Amygdala (tissue), 56 donors: ENCODE results near the gene NEK1.
"Not testable (repeated sequence)": the region's sequence is repeated elsewhere in the genome, so short reads cannot be mapped to it uniquely, and the experiment has no call there.

ENCODE experiments used
- DNase-seq, 56 donors: peaks; one replicate each; lab custom pipeline; 2025; lab: John Stamatoyannopoulos, UW

Gene NEK1

DNA sequence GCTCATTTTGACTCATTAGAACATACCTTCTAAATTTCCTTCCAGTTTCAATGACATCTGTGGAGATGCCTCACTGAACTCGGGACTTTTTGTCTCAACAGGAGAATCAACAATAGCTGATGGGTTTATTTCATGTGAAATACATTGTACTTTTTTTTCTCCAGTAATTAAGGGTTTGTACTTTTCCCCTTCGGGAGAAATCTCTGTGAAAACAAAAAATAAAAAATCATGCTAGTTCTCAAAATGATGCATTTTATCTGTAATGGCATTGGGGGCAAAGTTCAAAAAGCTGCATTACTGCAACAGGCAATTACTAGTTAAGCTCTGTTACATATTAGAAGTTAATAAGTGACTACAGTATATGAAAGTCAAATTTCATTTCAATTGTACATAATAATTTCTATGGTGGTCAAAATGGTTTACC lies 174.3 kb downstream of the NEK1 start:
- no peak for DNase-seq

DNA sequence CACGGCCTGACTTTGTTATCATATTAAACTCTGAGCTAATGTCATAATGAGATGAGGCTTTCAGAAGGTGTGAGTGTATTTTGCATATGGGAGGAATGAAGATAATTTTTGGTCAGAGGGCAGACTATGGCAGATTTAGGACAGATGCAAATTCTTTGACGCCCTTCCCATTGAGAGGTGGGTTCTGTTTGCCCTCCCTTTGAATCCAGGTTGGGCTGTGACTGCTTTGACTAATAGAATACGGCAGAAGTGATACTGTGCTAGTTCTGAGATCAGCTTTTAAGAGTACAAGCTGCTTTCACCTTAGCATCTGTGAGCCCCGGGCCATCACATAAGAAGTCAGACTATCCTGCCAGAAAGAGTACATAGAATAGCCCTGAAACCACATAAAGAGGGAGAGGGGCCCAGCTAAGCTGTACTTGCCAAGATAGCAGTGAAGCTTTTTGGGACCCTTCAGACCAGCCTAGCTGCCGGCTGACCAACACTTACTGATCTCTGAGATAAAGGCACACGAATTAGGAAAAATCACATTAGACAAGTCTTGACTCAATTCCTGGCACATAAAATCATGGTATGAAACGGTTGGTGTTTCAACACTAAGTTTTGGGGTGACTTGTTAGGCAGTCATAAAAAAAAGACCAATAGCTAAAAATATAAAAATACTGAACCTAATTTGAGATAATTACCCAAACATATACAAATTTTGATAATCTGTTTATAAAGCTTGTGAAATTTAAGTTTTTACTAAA lies 174.9 kb downstream of the NEK1 start:
- DNase-seq, result no peak

DNA sequence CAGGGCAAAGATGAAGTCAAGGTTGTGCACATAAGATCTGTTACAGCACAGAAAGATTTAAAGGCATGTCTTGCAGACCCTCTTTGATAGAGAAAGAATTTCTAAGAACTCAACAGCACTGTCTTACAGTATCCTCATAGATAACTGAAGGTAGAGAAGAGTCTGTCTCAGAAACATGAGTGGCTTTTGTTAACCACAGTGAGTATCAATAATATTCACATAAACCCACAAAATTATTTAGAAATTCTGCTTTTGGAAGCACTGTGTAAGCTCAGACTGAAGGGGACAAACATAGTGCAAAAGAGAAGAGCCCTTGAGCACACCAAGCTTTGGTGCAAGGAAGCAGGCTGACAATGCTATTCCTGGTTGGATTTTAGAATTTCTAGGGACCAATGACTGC lies 175.6 kb downstream of the NEK1 start:
- DNase-seq, result no peak

DNA sequence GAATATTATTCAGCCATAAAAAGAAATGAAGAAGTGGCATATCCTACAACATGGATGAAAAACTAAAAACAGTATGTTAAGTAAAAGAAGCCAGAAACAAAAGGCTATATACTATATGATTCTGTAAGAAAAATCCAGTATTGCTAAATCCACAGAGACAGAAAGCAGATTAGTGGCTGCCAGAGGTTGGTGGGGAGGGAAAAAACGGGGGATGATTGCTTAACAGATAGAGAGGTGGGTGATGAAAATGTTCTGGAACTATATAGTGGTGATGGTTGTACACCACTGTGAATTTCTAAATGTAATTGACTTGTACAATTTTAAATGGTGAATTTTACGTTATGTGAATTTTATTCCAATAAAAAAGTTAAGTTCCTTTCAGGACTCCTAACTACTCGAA lies 184.0 kb downstream of the NEK1 start:
- DNase-seq, result no peak

DNA sequence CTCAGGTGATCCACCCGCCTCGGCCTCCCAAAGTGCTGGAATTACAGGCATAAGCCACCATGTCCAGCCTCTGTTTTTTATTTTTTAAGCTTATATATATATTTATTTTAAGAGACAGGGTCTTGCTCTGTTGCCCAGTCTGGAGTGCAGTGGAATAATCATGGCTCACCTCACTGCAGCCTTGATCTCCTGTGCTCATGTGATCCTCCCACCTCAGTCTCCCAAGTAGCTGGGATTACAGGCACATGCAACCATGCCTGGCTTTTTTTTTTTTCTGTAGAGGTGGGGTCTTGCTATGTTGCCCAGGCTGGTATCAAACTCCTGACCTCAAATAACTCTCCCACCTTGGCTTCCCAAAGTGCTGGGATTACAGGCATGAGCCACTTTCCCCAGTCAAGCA lies 184.7 kb downstream of the NEK1 start:
- not testable (repeated sequence) for DNase-seq

DNA sequence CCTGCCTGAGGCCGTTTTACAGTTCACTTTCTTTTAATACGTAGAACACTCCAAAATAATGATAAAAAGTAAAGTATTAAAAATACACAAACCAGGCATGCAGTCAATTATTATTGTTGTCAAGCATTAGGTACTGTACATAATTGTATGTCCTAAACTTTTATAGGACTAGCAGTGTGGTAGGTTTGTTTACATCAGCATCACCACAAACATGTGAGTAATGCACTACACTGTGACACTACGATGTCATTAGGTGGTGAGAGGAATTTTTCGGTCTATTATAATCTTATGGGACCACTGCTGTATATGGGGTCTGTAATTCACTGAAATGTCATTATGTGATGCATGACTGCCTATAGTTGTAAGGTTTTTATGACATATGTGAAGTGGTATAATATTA lies 192.1 kb downstream of the NEK1 start:
- no peak for DNase-seq

DNA sequence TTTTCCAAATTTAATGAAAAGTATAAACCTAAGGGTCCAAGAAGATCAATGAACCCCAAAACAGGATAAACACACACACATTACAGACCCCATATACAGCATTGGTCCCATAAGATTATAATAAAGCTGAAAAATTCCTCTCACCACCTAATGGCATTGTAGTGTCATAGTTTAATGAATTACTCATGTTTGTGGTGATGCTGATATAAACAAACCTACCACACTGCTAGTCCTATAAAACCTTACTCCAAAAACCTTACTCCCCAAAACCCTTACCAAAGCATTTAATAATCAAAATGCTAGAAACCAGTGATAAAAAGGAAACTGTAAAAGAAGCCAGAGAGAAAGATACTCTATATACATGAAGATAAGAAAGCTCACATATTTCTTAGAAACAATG lies 193.5 kb downstream of the NEK1 start:
- DNase-seq, result no peak

DNA sequence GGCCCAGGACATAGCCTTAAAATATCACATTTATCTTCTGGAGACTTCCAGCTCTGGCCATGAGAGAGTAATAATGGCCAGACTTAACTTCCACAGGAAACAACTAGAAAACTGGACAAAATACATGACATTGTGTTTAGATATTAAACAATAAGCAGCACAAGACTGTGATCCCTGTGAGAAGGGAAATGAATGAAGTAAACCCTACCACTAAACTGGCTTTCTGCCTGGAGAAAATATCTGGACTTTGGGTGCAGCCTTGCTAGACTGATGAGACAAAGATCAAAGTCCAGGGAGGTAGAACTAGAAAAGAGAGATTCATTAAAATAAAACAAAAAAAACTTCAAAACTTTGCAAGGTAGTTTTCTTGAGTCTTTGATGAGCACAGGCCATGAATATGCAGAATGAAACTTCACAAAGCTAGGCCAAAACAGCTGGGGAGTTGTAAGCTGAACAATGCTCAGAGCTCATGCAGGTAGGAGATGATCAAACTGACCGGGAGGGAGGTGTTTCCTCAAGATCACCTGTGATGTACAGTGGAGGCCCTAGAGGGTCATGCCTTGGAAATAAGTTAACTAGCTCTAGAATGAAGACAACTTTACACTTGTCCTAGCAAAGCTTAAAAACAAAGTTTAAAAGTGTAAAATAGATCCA lies 194.6 kb downstream of the NEK1 start:
- DNase-seq, result no peak

DNA sequence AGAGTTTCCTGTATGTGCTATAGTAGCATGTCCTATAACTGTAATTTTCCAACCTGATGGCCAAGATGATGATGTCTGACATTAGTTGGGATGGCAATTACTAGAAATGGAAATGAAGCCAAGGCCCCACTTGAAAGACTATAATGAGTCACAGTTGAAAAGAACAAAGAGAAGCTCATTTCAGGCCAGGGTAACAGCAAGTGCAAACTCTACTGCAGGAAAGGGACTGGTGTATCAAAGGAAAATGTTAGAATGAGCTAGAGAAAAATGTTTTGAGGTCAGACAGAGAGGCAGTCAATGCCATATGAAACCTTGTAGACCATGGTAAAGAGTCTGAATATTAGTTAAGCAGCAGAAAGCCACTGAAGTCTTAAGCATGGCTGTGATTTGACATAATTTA lies 195.4 kb downstream of the NEK1 start:
- DNase-seq, result no peak

DNA sequence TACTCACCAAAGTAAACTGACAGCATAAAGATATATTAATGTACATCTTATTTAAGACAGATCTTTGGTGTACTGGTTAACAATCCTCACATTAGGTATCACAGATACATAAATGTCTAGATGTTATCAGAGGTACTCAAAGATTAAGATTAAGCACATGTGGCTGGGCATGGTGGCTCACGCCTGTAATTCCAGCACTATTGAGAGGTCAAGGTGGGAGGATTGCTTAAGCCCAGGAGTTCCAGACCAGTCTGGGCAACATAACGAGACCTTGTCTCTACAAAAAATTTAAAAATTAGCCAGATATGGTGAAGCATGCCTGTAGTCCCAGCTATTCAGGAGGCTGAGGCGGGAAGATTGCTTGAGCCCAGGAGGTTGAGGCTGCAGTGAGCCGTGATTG lies 195.9 kb downstream of the NEK1 start:
- DNase-seq, result no peak

DNA sequence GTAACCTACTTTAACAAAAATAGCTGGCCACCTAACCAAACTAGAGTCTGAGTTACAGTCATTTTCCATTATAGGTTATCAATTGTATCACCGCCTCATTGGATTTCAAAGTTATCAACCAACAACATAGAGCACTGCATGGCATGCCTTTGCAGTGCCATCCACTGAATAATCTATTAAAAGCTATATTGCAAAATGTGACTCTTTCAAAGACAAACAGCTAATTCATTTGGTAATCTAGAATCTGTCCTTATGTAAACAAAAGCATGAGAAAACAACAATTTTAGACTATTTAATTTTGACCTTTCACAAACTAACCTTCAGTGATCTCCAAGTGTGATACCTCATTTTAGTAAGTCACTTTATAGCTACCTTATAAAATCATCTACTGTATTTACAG lies 197.5 kb downstream of the NEK1 start:
- DNase-seq, result no peak

DNA sequence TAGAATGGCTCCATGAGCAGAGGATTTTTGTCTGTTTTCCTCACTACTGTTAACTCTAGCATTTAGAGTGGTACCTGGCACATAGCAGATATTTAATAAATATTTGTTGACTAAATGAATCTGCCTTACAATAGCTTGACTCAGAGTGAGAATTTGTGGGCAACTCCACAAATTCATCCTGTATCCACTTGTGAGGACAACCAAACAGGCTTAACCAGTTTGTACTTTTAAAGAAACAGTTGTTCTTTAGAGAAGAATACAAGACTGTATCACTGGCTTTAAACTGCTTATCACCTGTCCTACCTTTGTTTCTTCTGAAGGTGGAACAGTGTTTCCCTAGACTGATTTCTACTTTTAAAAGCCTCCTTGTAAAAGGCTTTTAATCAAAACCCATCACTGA lies 200.3 kb downstream of the NEK1 start:
- DNase-seq, result no peak

DNA sequence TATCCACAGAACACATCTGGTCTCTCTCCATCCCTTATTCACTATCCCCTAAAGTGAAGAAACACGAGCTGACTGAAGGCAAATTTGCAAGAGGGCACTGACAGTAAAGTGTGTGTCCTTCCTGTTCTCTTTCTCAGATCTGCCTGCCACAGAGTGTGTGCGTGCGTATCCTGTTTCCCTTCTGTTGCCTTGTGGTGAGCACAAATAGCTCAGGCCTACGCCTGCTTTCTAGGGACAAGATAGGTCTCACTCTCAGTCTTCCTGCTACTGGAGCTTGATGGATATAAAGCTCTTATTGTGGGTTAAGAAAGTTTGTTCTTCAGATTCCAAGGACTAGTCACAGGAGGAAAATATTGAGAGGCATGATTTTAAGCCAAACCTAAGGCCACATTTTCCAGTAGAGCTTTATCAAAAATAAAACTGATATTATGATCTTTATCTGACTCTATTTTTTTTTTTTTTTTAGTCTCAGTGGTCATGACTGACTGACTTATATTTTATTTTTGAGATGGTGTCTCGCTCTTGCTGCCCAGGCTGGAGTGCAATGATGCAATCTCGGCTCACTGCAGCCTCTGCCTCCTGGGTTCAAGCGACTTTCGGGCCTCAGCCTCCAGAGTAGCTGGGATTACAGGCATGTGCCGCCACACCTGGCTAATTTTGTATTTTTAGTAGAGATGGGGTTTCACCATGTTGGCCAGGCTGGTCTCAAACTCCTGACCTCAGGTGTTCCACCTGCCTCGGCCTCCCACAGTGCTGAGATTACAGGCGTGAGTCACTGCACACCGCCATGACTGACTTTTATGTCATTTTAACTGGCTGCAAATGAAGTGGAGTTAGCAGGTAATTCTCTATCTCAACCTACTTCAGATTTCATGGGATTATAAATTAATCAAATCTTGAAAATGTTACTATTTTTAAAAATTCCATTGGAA lies 201.3 kb downstream of the NEK1 start:
- DNase-seq, result peak in 13 of 56 donors; percentile 0 to 31 (median 3)

DNA sequence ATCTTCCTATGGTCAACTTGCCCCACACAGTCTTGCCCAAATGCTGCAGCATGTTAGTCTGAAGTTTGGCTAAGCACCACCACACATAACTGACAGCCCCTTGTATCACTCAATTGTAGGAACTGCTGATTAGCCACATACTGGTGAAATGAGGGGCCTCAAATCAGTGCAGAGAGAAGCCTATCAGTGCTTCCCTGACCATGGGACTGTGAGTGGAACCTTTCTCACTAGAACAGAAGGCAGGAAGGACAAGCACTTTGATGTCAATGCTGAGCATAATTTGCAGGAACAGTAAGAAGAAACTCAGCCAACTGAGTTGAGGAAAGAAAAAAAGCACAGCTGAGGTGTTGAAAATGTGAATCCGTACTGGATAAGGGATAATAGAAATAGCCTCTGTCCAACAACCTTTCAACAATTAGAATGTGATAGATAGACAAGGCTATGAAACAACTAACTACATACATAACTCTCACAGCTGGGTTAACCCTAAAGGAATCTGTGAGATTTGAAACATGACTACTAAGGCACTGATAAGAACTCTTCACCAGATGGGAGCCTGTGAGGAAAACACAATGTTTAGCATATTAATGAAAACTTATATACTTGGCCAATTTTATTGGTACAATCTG lies 205.1 kb downstream of the NEK1 start:
- DNase-seq, result no peak

DNA sequence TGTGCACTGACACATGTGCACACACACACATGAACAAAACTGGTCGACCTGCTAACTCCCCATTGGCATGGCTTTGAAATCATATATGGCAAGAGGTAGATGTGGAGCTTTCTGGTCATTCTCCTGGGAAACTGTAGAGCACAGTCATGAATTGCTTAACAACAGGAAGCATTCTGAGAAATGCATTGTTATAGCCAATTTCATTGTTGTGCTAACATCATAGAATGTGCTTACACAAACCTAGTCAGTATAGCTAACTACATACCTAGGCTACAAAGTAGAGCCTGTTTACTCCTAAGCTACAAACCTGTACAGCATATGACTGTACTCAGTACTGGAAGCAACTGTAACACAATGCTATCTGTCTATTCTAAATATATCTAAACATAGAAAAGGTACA lies 207.4 kb downstream of the NEK1 start:
- DNase-seq, result no peak

DNA sequence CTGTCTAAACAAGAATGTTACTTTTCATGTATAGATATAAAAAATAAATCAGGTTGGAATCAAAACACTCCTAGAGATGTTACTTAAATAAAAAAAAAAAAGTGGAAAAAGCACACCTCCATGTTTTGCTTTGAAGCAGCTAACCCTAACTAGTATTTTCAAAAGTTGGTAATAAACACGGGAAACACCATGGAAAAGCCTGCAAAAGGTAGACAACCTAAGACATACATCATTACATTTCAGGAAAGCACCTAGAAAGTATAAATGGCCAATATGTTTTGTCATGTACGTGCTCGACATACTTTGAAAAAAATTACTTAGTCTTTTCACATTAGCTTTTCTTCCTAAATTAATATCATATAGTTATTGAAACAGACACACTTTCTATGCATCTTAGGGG lies 211.6 kb downstream of the NEK1 start:
- DNase-seq, result no peak

DNA sequence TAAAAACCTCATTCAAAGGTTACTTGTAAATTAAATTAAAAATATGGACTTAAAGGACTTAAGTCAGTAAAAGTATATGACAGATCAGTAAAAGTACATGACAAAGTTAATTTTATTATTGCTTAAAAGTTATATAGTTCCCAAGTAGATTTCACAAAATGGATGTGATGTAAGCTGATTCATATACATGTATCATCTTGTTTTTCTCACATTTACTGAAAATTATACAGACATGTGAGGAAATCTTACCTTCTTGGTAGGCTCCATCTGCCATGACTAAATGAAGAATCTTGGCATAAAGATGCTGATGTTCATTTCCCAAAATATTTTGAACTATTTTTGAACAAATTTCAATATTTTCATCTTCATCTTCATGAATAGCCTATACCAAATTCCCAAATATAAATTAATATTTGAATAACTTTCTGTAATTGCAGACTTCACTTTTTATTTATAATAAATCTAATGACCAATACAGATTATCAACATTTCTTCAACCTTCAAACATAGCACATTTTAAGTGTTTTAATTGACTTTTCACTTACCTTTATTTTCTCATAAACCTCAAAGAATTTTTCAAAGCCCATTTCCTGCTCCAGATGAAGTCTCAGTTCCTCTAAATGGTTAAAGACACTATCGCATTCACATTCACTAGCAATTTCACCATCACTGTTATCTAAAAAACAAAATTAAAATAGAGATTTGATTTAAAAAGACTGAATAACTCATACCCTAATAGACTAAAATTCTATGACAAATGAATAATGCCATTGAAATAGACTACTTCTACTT lies 212.2 kb downstream of the NEK1 start:
- DNase-seq, result no peak

DNA sequence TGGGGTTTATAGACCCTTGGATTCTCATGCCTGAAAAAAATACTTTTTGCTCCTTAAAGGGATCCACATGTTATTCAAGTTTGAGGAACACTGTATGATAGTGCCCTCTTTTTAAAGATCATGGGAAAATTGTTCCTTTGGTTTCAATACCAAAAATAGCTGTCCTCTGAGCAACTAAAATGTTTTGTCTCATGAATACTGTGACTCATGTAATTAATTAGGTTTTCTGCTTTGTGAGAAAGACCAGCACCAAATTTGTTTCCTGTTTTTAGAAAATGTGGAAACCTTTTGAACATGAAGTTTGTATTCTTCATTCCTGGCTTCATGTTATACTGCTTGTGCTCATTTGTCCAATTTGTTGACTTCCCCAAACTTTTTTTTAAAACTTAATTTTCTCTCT lies 214.1 kb downstream of the NEK1 start:
- DNase-seq, result no peak

DNA sequence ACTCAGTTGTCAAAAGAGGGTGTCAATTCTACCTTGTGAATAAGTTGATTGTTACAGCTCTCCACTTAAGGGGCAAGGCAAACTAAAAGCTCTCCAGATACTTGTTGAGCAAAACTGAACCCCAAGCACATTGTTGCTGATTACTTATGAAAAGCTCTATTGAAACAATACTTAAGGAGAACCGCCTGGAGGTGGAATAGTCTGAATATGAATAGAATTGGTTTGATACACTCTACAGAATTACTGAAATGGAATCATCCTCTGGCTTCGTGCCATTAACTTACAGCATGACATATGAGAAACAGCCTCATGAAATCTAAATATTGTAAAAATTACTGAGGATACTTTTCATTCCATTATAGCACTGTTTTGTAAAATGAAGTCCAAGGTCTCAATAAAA lies 214.6 kb downstream of the NEK1 start:
- DNase-seq, result peak in 1 of 56 donors; percentile 19

DNA sequence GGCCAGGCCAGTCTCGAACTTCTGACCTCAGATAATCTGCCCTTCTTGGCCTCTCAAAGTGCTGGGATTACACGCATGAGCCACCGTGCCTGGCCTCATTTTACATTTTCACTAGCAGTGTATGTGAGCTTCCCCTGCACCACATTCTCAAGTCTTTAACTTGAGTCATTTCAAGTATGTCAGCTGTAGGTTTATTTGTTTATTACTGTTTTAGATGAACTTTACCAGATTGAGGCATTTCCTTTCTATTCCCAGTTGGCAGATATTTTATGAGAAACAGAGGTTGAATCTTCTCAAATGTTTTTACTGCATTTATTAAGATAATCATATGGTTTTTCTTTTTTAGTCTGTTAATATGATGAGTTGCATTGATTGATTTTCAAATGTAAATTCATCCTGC lies 227.0 kb downstream of the NEK1 start:
- no peak for DNase-seq
